GM18861 (cell line): ENCODE data around the gene SHF.

Source experiments
- ATAC-seq: cut with Tn5 transposase; IDR thresholded peaks from one replicate; pipeline ENCODE4 v1.9.1; 2021; ENCODE audit not compliant: unreplicated experiment

The SHF gene

GRCh38 chr15:45128971-45129639 is 58.7 kb downstream of the SHF start:
- no peak for ATAC-seq

- no peak for ATAC-seq
These were observed 61.1 kb downstream of the SHF start for GRCh38 chr15:45126535-45127158.

GRCh38 chr15:45123397-45123796 is 64.4 kb downstream of the SHF start:
- no peak for ATAC-seq

GRCh38 chr15:45122719-45123118 is 65.0 kb downstream of the SHF start:
- ATAC-seq, result no peak

- ATAC-seq, result no peak
These were observed 65.9 kb downstream of the SHF start for GRCh38 chr15:45121706-45122417.

- no peak for ATAC-seq
These were observed 66.7 kb downstream of the SHF start for GRCh38 chr15:45121020-45121419.

GRCh38 chr15:45120081-45120972 is 67.4 kb downstream of the SHF start:
- no peak for ATAC-seq

GRCh38 chr15:45118996-45119395 is 68.8 kb downstream of the SHF start:
- ATAC-seq, result no peak

- ATAC-seq, result peak; percentile 94
These were observed 69.6 kb downstream of the SHF start for GRCh38 chr15:45118131-45118588.

- no peak for ATAC-seq
These were observed 70.2 kb downstream of the SHF start for GRCh38 chr15:45117308-45118130.
